HepG2 (cell line): ENCODE measurements around the gene DNTTIP2. TPM values are rescaled to one million over a fixed set of nuclear protein-coding genes. Genes with fewer than 3 reads are reported as not detected.

Experiments used
- ATF1 ChIP-seq: IDR thresholded peaks from 2 replicates; pipeline ENCODE4 v1.6.1; 2016; ENCODE audit warnings: mild to moderate bottlenecking, control low read depth
- DPF2 ChIP-seq: sonication (generic); formaldehyde crosslinking; IDR thresholded peaks from 2 replicates; pipeline ENCODE4 v1.4.0; 2020; ENCODE audit warnings: mild to moderate bottlenecking, low read depth, missing genetic modification reagents, borderline replicate concordance
- E2F5 ChIP-seq: sonication (generic); formaldehyde crosslinking; conservative IDR thresholded peaks from 2 replicates; pipeline ENCODE4 v1.4.0; 2020; ENCODE audit warnings: missing genetic modification reagents
- KMT2A ChIP-seq: sonication (generic); formaldehyde crosslinking; IDR thresholded peaks from 2 replicates; pipeline ENCODE4 v1.4.0; 2020; ENCODE audit warnings: missing genetic modification reagents
- MEIS2 ChIP-seq: sonication (generic); formaldehyde crosslinking; IDR thresholded peaks from 2 replicates; pipeline ENCODE4 v1.9.0; 2021; ENCODE audit warnings: mild to moderate bottlenecking, missing genetic modification reagents
- MTF2 ChIP-seq: sonication (generic); formaldehyde crosslinking; IDR thresholded peaks from 2 replicates; pipeline ENCODE4 v1.5.0; 2020; ENCODE audit warnings: missing genetic modification reagents, borderline replicate concordance
- RELA ChIP-seq: sonication (generic); formaldehyde crosslinking; IDR thresholded peaks from 2 replicates; pipeline ENCODE4 v1.4.0; 2020; ENCODE audit warnings: missing genetic modification reagents
- ZNF232 ChIP-seq: sonication (generic); formaldehyde crosslinking; IDR thresholded peaks from 2 replicates; pipeline ENCODE4 v1.4.0; 2020; ENCODE audit warnings: missing genetic modification reagents, borderline replicate concordance
- ZNF33A ChIP-seq: sonication (generic); formaldehyde crosslinking; IDR thresholded peaks from 2 replicates; pipeline ENCODE4 v1.5.1; 2020; ENCODE audit warnings: missing genetic modification reagents, mild to moderate bottlenecking, moderate library complexity, borderline replicate concordance
- ZNF672 ChIP-seq: sonication (generic); formaldehyde crosslinking; IDR thresholded peaks from 2 replicates; pipeline ENCODE4 v1.8.1; 2022; ENCODE audit warnings: missing genetic modification reagents
- polyA plus RNA-seq, 8 experiments: library from polyadenylated mRNA; depleted of rRNA in 3 of 8; stranded (reverse) in 7 of 8; unstranded in 1 of 8; fragments of >200 nt; fragmentation: Illumina TruSeq in 4 of 8; extraction: Trizol in 4 of 8; gene quantifications; 2 replicates each; pipeline versions ENCODE4 v1.2.1 to v1.2.3, GENCODE V29; 2011 to 2016; ENCODE audit warnings: low read depth in 4 of 8, missing spikeins in 1 of 8, mixed read lengths in 1 of 8; ENCODE audit not compliant: insufficient read depth in 1 of 8
- total RNA-seq, 5 experiments: library from RNA; depleted of rRNA; stranded (reverse); fragments of >200 nt; fragmentation: Illumina TruSeq; extraction: Trizol; gene quantifications; 2 replicates each; pipeline ENCODE4 v1.2.3, GENCODE V29; 2016; ENCODE audit warnings: low read depth in 1 of 5
- TF ChIP-seq, protein P1 (sequence below): sonication (generic); formaldehyde crosslinking; IDR thresholded peaks from 2 replicates; pipeline ENCODE4 v1.8.1; 2023; ENCODE audit warnings: mild to moderate bottlenecking, missing genetic modification reagents
- TF ChIP-seq, protein P2 (sequence below): sonication (generic); formaldehyde crosslinking; IDR thresholded peaks from 2 replicates; pipeline ENCODE4 v1.4.0; 2020; ENCODE audit warnings: mild to moderate bottlenecking, missing genetic modification reagents

Gene DNTTIP2
- total and polyA plus RNA-seq, 2 of the 13 experiments (the other 11 are each of a cell fraction or from before 2014, with no cell fraction given), result 11.4 to 63.3 TPM

- TF ChIP-seq MTF2 (CRISPR knock-in tag), result no peak
- no peak for TF ChIP-seq ZNF33A (CRISPR knock-in tag)
- no peak for TF ChIP-seq ZNF672
- TF ChIP-seq RELA (CRISPR knock-in tag), result no peak
- 0 out of 2 replicates have a peak, but pooled peaks have one; percentile 49 for TF ChIP-seq E2F5 (CRISPR knock-in tag)
- TF ChIP-seq DPF2, result no peak
- TF ChIP-seq ZNF232 (CRISPR knock-in tag), result peak; percentile 69; the same call in 1 of the 2 replicates
- TF ChIP-seq KMT2A (CRISPR knock-in tag), result peak; percentile 99
- TF ChIP-seq, protein P1, sequence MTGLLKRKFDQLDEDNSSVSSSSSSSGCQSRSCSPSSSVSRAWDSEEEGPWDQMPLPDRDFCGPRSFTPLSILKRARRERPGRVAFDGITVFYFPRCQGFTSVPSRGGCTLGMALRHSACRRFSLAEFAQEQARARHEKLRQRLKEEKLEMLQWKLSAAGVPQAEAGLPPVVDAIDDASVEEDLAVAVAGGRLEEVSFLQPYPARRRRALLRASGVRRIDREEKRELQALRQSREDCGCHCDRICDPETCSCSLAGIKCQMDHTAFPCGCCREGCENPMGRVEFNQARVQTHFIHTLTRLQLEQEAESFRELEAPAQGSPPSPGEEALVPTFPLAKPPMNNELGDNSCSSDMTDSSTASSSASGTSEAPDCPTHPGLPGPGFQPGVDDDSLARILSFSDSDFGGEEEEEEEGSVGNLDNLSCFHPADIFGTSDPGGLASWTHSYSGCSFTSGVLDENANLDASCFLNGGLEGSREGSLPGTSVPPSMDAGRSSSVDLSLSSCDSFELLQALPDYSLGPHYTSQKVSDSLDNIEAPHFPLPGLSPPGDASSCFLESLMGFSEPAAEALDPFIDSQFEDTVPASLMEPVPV, result peak; percentile 50; the same call in 1 of the 2 replicates
- TF ChIP-seq, protein P2, sequence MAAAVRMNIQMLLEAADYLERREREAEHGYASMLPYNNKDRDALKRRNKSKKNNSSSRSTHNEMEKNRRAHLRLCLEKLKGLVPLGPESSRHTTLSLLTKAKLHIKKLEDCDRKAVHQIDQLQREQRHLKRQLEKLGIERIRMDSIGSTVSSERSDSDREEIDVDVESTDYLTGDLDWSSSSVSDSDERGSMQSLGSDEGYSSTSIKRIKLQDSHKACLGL (CRISPR knock-in tag), result peak; percentile 75
- TF ChIP-seq MEIS2 (CRISPR knock-in tag), result peak; percentile 68; the same call in 1 of the 2 replicates
- peak; percentile 99 for TF ChIP-seq ATF1 (CRISPR knock-in tag)
- TF ChIP-seq, all 625 proteins: peak for 307
Measured at GRCh38 chr1:93878889-93879586, at the start of gene DNTTIP2 (continued).
